ENCODE data around the gene MLIP.

GRCh38 chr6:54264581-54265272 is 153.5 kb downstream of the MLIP start:
- TF ChIP-seq EZH2 (IDR thresholded peaks at IDR 0.05; ENCODE audit: low read depth, unreplicated experiment) (no peak), CTCF (conservative IDR thresholded peaks at IDR 0.05; ENCODE audit: low read depth in 2 of 2) (no peak), EZH2phosphoT487 (IDR thresholded peaks at IDR 0.05; ENCODE audit: unreplicated experiment) (no peak), ZNF114 (CRISPR knock-in tag; IDR thresholded peaks at IDR 0.05) (no peak), STAT1 (IDR thresholded peaks at IDR 0.05; ENCODE audit: unreplicated experiment) (no peak), POLR2AphosphoS5 (IDR thresholded peaks at IDR 0.05; ENCODE audit: low read depth) (no peak)
- TF ChIP-seq, protein P1, sequence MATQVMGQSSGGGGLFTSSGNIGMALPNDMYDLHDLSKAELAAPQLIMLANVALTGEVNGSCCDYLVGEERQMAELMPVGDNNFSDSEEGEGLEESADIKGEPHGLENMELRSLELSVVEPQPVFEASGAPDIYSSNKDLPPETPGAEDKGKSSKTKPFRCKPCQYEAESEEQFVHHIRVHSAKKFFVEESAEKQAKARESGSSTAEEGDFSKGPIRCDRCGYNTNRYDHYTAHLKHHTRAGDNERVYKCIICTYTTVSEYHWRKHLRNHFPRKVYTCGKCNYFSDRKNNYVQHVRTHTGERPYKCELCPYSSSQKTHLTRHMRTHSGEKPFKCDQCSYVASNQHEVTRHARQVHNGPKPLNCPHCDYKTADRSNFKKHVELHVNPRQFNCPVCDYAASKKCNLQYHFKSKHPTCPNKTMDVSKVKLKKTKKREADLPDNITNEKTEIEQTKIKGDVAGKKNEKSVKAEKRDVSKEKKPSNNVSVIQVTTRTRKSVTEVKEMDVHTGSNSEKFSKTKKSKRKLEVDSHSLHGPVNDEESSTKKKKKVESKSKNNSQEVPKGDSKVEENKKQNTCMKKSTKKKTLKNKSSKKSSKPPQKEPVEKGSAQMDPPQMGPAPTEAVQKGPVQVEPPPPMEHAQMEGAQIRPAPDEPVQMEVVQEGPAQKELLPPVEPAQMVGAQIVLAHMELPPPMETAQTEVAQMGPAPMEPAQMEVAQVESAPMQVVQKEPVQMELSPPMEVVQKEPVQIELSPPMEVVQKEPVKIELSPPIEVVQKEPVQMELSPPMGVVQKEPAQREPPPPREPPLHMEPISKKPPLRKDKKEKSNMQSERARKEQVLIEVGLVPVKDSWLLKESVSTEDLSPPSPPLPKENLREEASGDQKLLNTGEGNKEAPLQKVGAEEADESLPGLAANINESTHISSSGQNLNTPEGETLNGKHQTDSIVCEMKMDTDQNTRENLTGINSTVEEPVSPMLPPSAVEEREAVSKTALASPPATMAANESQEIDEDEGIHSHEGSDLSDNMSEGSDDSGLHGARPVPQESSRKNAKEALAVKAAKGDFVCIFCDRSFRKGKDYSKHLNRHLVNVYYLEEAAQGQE (IDR thresholded peaks at IDR 0.05; ENCODE audit: unreplicated experiment): no peak
